ENCODE results near the gene PDZD2.
"Not testable (repeated sequence)": the region's sequence is repeated elsewhere in the genome, so short reads cannot be mapped to it uniquely, and the experiment has no call there.

GRCh38 chr5:31776294-31776693, 137.4 kb downstream of the PDZD2 start:
- not testable (repeated sequence) for TF ChIP-seq POLR2A, CTCF, EP300 (IDR thresholded peaks at IDR 0.05)
